Endothelial cell of umbilical vein (primary cell): ENCODE data around the gene SPDEF. TPM values are rescaled to one million over a fixed set of nuclear protein-coding genes. Genes with fewer than 3 reads are reported as not detected.

Source experiments
- BruUV-seq: library from RNA; stranded (reverse); fragments of 400-500 nt; replicated peaks from 2 replicates; lab custom pipeline; 2021; lab: Mats Ljungman, UMichigan
- CTCF ChIA-PET: fragments of 300-600, 350-600 bp; sonication (Branson Sonifier 250); formaldehyde crosslinking; loops from one replicate; lab custom pipeline; 2021; ENCODE audit warnings: antibody characterized with exemption, inconsistent platforms; lab: Charles Lee
- POLR2A ChIA-PET: fragments of 300-600, 350-600 bp; sonication (Branson Sonifier 250); formaldehyde crosslinking; loops from one replicate; lab custom pipeline; 2021; ENCODE audit warnings: antibody characterized with exemption, inconsistent platforms; lab: Charles Lee
- DNase-seq: peaks from one replicate; pipeline ENCODE4 v3.0.0-alpha.2; 2011; ENCODE audit warnings: low read depth, low spot score
- FAIRE-seq: peaks from 2 replicates; lab custom pipeline; 2011; peaks lifted over from hg19 to GRCh38; lab: Jason Lieb, UNC
- H2AFZ ChIP-seq: 2 replicates; pipeline ENCODE4 v1.6.0; 2012; ENCODE audit warnings: low read depth, low read length, control low read depth, inconsistent platforms
- H3K27ac ChIP-seq: 2 replicates; pipeline ENCODE4 v1.5.1; 2011; ENCODE audit warnings: low read depth, mild to moderate bottlenecking, control low read depth, low read length, moderate library complexity; ENCODE audit not compliant: insufficient read depth
- H3K27me3 ChIP-seq, 2 experiments: 2 replicates each; pipeline versions ENCODE4 v1.6.0 to v1.6.1; 2011; ENCODE audit warnings: low read length in 2 of 2, mixed read lengths in 1 of 2; ENCODE audit not compliant: control insufficient read depth in 2 of 2, insufficient read depth in 2 of 2
- H3K36me3 ChIP-seq, 2 experiments: 2 replicates in 1 of 2; 3 replicates in 1 of 2; pipeline ENCODE4 v1.5.1; 2011; ENCODE audit warnings: low read length in 2 of 2, mild to moderate bottlenecking in 1 of 2, moderate library complexity in 1 of 2; ENCODE audit not compliant: control insufficient read depth in 2 of 2, insufficient read depth in 2 of 2; ENCODE audit errors: extremely low read depth in 1 of 2
- H3K4me1 ChIP-seq: 3 replicates; pipeline ENCODE4 v1.5.1; 2011; ENCODE audit warnings: mild to moderate bottlenecking, low read length; ENCODE audit not compliant: control insufficient read depth, insufficient read depth; ENCODE audit errors: extremely low read depth
- H3K4me2 ChIP-seq: 2 replicates; pipeline ENCODE4 v1.6.1; 2011; ENCODE audit warnings: low read length, control low read depth, mixed read lengths; ENCODE audit not compliant: insufficient read depth
- H3K4me3 ChIP-seq, 3 experiments: fragments of 200-600 bp in 1 of 3; sonication (generic), shearing (Covaris generic) in 1 of 3; replicated peaks in 1 of 3; 2 replicates each; pipeline ENCODE4 v1.5.1; 2011 to 2016; ENCODE audit warnings: control low read depth in 3 of 3, low read length in 3 of 3, mild to moderate bottlenecking in 2 of 3, inconsistent platforms in 1 of 3, low read depth in 1 of 3, moderate library complexity in 1 of 3; ENCODE audit not compliant: insufficient read depth in 1 of 3
- H3K79me2 ChIP-seq: 2 replicates; pipeline ENCODE4 v1.6.0; 2012; ENCODE audit warnings: low read length, inconsistent platforms; ENCODE audit not compliant: control insufficient read depth, insufficient read depth
- H3K9ac ChIP-seq: replicated peaks from 2 replicates; pipeline ENCODE3; 2011; ENCODE audit warnings: low read length, control low read depth; ENCODE audit not compliant: insufficient read depth; ENCODE audit errors: extremely low read depth
- H3K9me1 ChIP-seq: replicated peaks from 3 replicates; pipeline ENCODE4 v1.6.0; 2011; ENCODE audit warnings: mild to moderate bottlenecking, low read length; ENCODE audit not compliant: control insufficient read depth, insufficient read depth; ENCODE audit errors: extremely low read depth
- H3K9me3 ChIP-seq: replicated peaks from 2 replicates; pipeline ENCODE4 v1.5.1; 2012; ENCODE audit warnings: low read length, inconsistent platforms; ENCODE audit not compliant: control insufficient read depth, insufficient read depth
- H4K20me1 ChIP-seq: replicated peaks from 2 replicates; pipeline ENCODE3; 2011; ENCODE audit warnings: mild to moderate bottlenecking, low read length; ENCODE audit not compliant: control insufficient read depth, insufficient read depth; ENCODE audit errors: extremely low read depth
- CTCF ChIP-seq, 2 donors: IDR thresholded peaks; 1 replicate in 1 of 2; 2 replicates in 1 of 2; pipeline ENCODE4 v1.5.1; 2011; ENCODE audit warnings: low read length in 2 of 2, mild to moderate bottlenecking in 2 of 2, moderate library complexity in 2 of 2, control low read depth in 1 of 2, inconsistent platforms in 1 of 2, low read depth in 1 of 2; ENCODE audit not compliant: insufficient read depth in 1 of 2; ENCODE audit errors: extremely low read depth in 1 of 2
- EZH2 ChIP-seq: IDR thresholded peaks from 2 replicates; pipeline ENCODE4 v1.6.1; 2012; ENCODE audit warnings: borderline replicate concordance, low read depth, mild to moderate bottlenecking, moderate library complexity, low read length, inconsistent platforms; ENCODE audit not compliant: severe bottlenecking
- FOS ChIP-seq: IDR thresholded peaks from 2 replicates; pipeline ENCODE4 v1.6.1; 2011; ENCODE audit warnings: mild to moderate bottlenecking, low read length, moderate library complexity, borderline replicate concordance; ENCODE audit not compliant: insufficient read depth
- GATA2 ChIP-seq: IDR thresholded peaks from 2 replicates; pipeline ENCODE4 v1.7.0; 2011; ENCODE audit warnings: low read depth, mild to moderate bottlenecking, moderate library complexity, mixed read lengths, low read length; ENCODE audit not compliant: insufficient read length, insufficient read depth
- JUN ChIP-seq: IDR thresholded peaks from 2 replicates; pipeline ENCODE4 v1.6.1; 2011; ENCODE audit warnings: borderline replicate concordance, low read depth; ENCODE audit not compliant: insufficient read length, insufficient read depth
- MYC ChIP-seq: IDR thresholded peaks from one replicate; pipeline ENCODE4 v1.6.1; 2011; ENCODE audit warnings: mild to moderate bottlenecking, low read depth, low read length
- POLR2A ChIP-seq: IDR thresholded peaks from 2 replicates; pipeline ENCODE4 v1.6.1; 2012; ENCODE audit warnings: low read depth, mild to moderate bottlenecking, control low read depth, low read length
- POLR2AphosphoS5 ChIP-seq: IDR thresholded peaks from 2 replicates; pipeline ENCODE4 v1.6.1; 2012; ENCODE audit warnings: low read depth, mild to moderate bottlenecking, control low read depth, low read length, moderate library complexity; ENCODE audit not compliant: insufficient read depth
- dilution Hi-C: fragments of 300-500 bp; cut with MboI; formaldehyde crosslinking; loops from one replicate; pipeline ENCODE4 v1.15.0; 2019; ENCODE audit warnings: low sequenced_read_pairs; ENCODE audit not compliant: extremely low pct_ligation_motif_present
- intact Hi-C: fragments of 100-400 bp; cut with micrococcal nuclease; formaldehyde crosslinking; loops from one replicate; pipeline ENCODE4 v1.10.0; 2022
- polyA plus RNA-seq, 4 experiments: library from polyadenylated mRNA; depleted of rRNA in 3 of 4; stranded (reverse) in 3 of 4; unstranded in 1 of 4; fragments of >200 nt; gene quantifications; 2 replicates each; pipeline versions ENCODE4 v1.2.1 to v1.2.3, GENCODE V29; 2011 to 2012; ENCODE audit warnings: missing spikeins in 1 of 4
- total RNA-seq: library from RNA; stranded (reverse); gene quantifications from 2 replicates; pipeline ENCODE4 v1.2.3, GENCODE V29; 2021
- TF ChIP-seq, protein P1 (sequence below): IDR thresholded peaks from 2 replicates; pipeline ENCODE4 v1.6.1; 2011; ENCODE audit not compliant: insufficient read depth, insufficient read length

Gene SPDEF
- total and polyA plus RNA-seq, 2 donors (not counting 3 experiments of a cell fraction or from before 2014, with no cell fraction given), result not detected

DNA sequence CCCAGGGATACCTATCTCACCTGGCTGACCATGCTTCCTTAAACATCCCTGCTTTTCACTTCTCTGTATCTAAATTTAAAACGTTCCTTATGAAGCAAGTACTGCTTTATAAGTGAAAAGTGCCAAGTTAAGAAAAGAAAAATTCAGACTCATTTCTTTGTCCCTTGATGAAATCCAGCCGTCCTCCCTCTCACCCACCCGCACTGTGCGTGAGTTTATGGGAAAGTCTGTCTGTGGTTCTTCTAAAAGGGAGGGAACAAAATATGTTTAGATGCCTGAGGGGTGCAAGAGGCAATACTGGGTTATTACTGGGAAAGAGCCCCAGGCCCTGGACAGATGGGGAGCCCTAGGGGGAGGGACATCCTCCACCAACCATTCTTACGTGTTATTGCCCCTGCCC lies 31.2 kb downstream of the SPDEF start:
- Histone ChIP-seq H3K36me3 (no peaks in the 10 kb centered on the region), H3K9me1 (no peaks in the 10 kb centered on the region), H2AFZ (no peak overlapping the region), H3K27me3 (no peaks in the 10 kb centered on the region), H3K4me2 (no peak overlapping the region), H4K20me1 (no peaks in the 10 kb centered on the region), H3K4me1 (peaks cover 2% of the 10 kb centered on the region), H3K4me3 (no peak overlapping the region), H3K79me2 (no peaks in the 10 kb centered on the region), H3K27ac (no peak overlapping the region), H3K9me3 (no peaks in the 10 kb centered on the region), H3K9ac (no peak overlapping the region)
- DNase-seq (no peak), FAIRE-seq (no peak)
- BruUV-seq, result no TSS peak
- dilution Hi-C loops, result no loop called here
- ChIA-PET POLR2A (no interaction called here), CTCF (no interaction called here)
- TF ChIP-seq GATA2 (no peak), FOS (no peak), POLR2AphosphoS5 (no peak), JUN (no peak), EZH2 (no peak), MYC (no peak), CTCF (IDR thresholded peaks at IDR 0.05; ENCODE audit: extremely low read depth in 1 of 2, insufficient read depth in 1 of 2, low read depth in 1 of 2, low read length in 2 of 2) (no peak), POLR2A (no peak)
- TF ChIP-seq, protein P1, sequence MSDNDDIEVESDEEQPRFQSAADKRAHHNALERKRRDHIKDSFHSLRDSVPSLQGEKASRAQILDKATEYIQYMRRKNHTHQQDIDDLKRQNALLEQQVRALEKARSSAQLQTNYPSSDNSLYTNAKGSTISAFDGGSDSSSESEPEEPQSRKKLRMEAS, result no peak
- intact Hi-C loops, result loop anchor here (5.0 kb wide), 1 partner anchor 37 kb away; no protein-coding TSS in a partner anchor
